Measurements from ENCODE around the gene TTC7B.

TTC7B gene

GRCh38 chr14:90607141-90607540 lies 209.1 kb downstream of the TTC7B start:
- Histone ChIP-seq H3K9me2 (ENCODE audit: low read depth, low read length) (no peaks in the 10 kb centered on the region), H2AFZ (ENCODE audit: low read length) (no peak overlapping the region)

GRCh38 chr14:90606434-90606833 lies 209.8 kb downstream of the TTC7B start:
- H3K9me2 ChIP-seq (ENCODE audit: low read depth, low read length), result no peaks in the 10 kb centered on the region
- H3K4me3 ChIP-seq (ENCODE audit: low read depth, low read length, poor library complexity, severe bottlenecking), result no peak overlapping the region
- no peak overlapping the region for H2AFZ ChIP-seq (ENCODE audit: low read length)
- no peak for TF ChIP-seq EZH2 (IDR thresholded peaks at IDR 0.05; ENCODE audit: borderline replicate concordance, low read length)
- TF ChIP-seq, protein P1, sequence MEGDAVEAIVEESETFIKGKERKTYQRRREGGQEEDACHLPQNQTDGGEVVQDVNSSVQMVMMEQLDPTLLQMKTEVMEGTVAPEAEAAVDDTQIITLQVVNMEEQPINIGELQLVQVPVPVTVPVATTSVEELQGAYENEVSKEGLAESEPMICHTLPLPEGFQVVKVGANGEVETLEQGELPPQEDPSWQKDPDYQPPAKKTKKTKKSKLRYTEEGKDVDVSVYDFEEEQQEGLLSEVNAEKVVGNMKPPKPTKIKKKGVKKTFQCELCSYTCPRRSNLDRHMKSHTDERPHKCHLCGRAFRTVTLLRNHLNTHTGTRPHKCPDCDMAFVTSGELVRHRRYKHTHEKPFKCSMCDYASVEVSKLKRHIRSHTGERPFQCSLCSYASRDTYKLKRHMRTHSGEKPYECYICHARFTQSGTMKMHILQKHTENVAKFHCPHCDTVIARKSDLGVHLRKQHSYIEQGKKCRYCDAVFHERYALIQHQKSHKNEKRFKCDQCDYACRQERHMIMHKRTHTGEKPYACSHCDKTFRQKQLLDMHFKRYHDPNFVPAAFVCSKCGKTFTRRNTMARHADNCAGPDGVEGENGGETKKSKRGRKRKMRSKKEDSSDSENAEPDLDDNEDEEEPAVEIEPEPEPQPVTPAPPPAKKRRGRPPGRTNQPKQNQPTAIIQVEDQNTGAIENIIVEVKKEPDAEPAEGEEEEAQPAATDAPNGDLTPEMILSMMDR (IDR thresholded peaks at IDR 0.05; ENCODE audit: low read length), result no peak
- no peaks in the 10 kb centered on the region for H4K20me1 ChIP-seq (ENCODE audit: insufficient read depth, low read length)
- H3K9me3 ChIP-seq (ENCODE audit: low read length), result no peaks in the 10 kb centered on the region
- H3F3A ChIP-seq (ENCODE audit: insufficient read depth, low read length), result no peaks in the 10 kb centered on the region
- H3K27me3 ChIP-seq (ENCODE audit: insufficient read depth, low read length), result no peaks in the 10 kb centered on the region
- H3K9ac ChIP-seq (ENCODE audit: low read length), result no peak overlapping the region
- H3K4me1 ChIP-seq (ENCODE audit: insufficient read depth, low read length, severe bottlenecking), result no peaks in the 10 kb centered on the region
- H3K36me3 ChIP-seq (ENCODE audit: insufficient read depth, low read length), result no peaks in the 10 kb centered on the region
- no peak overlapping the region for H3K27ac ChIP-seq (ENCODE audit: low read depth, low read length, poor library complexity, severe bottlenecking)
- no peak overlapping the region for H3K4me2 ChIP-seq (ENCODE audit: low read length)
- no peaks in the 10 kb centered on the region for H3K79me2 ChIP-seq (ENCODE audit: insufficient read depth, low read length)

More at GRCh38 chr14:90607141-90607540, 209.1 kb downstream of the TTC7B start:
- no peaks in the 10 kb centered on the region for H3K4me1 ChIP-seq (ENCODE audit: insufficient read depth, low read length, severe bottlenecking)
- no peak overlapping the region for H3K4me2 ChIP-seq (ENCODE audit: low read length)
- H3K27ac ChIP-seq (ENCODE audit: low read depth, low read length, poor library complexity, severe bottlenecking), result no peak overlapping the region
- H3K9ac ChIP-seq (ENCODE audit: low read length), result no peak overlapping the region
- no peak for TF ChIP-seq EZH2 (IDR thresholded peaks at IDR 0.05; ENCODE audit: borderline replicate concordance, low read length)
- TF ChIP-seq, protein P1 (IDR thresholded peaks at IDR 0.05; ENCODE audit: low read length), result no peak
- H3K4me3 ChIP-seq (ENCODE audit: low read depth, low read length, poor library complexity, severe bottlenecking), result no peak overlapping the region
- H4K20me1 ChIP-seq (ENCODE audit: insufficient read depth, low read length), result no peaks in the 10 kb centered on the region
- no peaks in the 10 kb centered on the region for H3K27me3 ChIP-seq (ENCODE audit: insufficient read depth, low read length)
- no peaks in the 10 kb centered on the region for H3K36me3 ChIP-seq (ENCODE audit: insufficient read depth, low read length)
- H3K9me3 ChIP-seq (ENCODE audit: low read length), result no peaks in the 10 kb centered on the region
- H3F3A ChIP-seq (ENCODE audit: insufficient read depth, low read length), result no peaks in the 10 kb centered on the region
- H3K79me2 ChIP-seq (ENCODE audit: insufficient read depth, low read length), result no peaks in the 10 kb centered on the region

GRCh38 chr14:90605430-90605829 lies 210.8 kb downstream of the TTC7B start:
- no peaks in the 10 kb centered on the region for H3F3A ChIP-seq (ENCODE audit: insufficient read depth, low read length)
- H3K4me3 ChIP-seq (ENCODE audit: low read depth, low read length, poor library complexity, severe bottlenecking), result no peak overlapping the region
- H3K36me3 ChIP-seq (ENCODE audit: insufficient read depth, low read length), result no peaks in the 10 kb centered on the region
- no peaks in the 10 kb centered on the region for H4K20me1 ChIP-seq (ENCODE audit: insufficient read depth, low read length)
- H3K4me1 ChIP-seq (ENCODE audit: insufficient read depth, low read length, severe bottlenecking), result no peaks in the 10 kb centered on the region
- TF ChIP-seq, protein P1 (IDR thresholded peaks at IDR 0.05; ENCODE audit: low read length), result no peak
- no peak for TF ChIP-seq EZH2 (IDR thresholded peaks at IDR 0.05; ENCODE audit: borderline replicate concordance, low read length)
- H3K4me2 ChIP-seq (ENCODE audit: low read length), result no peak overlapping the region
- H3K9ac ChIP-seq (ENCODE audit: low read length), result no peak overlapping the region
- no peak overlapping the region for H3K27ac ChIP-seq (ENCODE audit: low read depth, low read length, poor library complexity, severe bottlenecking)
- no peaks in the 10 kb centered on the region for H3K9me2 ChIP-seq (ENCODE audit: low read depth, low read length)
- H3K9me3 ChIP-seq (ENCODE audit: low read length), result no peaks in the 10 kb centered on the region
- H2AFZ ChIP-seq (ENCODE audit: low read length), result no peak overlapping the region
- no peaks in the 10 kb centered on the region for H3K79me2 ChIP-seq (ENCODE audit: insufficient read depth, low read length)
- H3K27me3 ChIP-seq (ENCODE audit: insufficient read depth, low read length), result no peaks in the 10 kb centered on the region
